Globus pallidus (tissue), 1 donor: ENCODE results near the gene PPP2R5E.
"Not testable (repeated sequence)": the region's sequence is repeated elsewhere in the genome, so short reads cannot be mapped to it uniquely, and the experiment has no call there.

ENCODE experiments used
- DNase-seq: peaks from one replicate; pipeline ENCODE4 v3.0.0-alpha.2; 2015; ENCODE audit warnings: low spot score

Gene PPP2R5E

GRCh38 chr14:63371613-63372012 lies 171.6 kb downstream of the PPP2R5E start:
- DNase-seq: not testable (repeated sequence)

DNA sequence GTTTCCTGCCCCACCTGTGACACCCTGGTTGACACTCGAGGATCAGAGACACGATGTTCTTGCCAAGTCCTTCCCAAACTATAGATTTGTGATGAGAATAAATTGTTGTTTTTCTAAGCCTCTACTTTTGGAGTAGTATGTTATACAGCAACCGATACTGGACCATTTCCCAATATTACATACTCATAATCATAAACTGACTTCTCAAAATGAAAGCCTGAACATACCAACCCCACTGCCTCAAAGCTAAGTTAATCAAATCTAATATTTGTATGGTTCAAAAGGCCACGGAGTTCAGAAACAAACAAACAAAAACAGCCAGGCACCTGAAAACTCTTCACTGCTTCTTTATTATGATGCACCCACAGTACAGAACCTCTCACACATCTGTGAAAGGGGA lies 172.1 kb downstream of the PPP2R5E start:
- no peak for DNase-seq

- DNase-seq: no peak
Measured at GRCh38 chr14:63367742-63368364, 175.3 kb downstream of the PPP2R5E start.

GRCh38 chr14:63362389-63362819 lies 180.8 kb downstream of the PPP2R5E start:
- no peak for DNase-seq

DNA sequence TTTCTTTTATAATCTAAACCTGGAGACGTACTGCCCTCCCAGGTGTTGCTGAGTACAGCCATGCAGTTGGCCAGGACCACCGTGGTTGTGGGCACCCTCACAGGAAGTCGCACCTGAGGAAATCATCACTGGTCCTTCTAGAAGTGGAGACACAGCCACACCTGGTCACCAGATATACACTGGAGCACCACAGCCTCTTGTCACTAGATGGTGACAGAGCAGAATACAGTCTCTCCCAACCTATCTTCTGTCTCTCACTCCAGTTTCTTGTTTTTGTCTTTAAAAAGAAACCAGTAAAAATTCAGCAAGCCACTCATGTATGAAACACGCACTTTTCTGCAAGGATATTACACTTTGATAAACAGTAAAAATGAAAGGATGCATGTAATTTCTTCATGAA lies 181.4 kb downstream of the PPP2R5E start:
- DNase-seq: no peak

- DNase-seq: no peak
Measured at GRCh38 chr14:63357841-63358240, 185.3 kb downstream of the PPP2R5E start.

GRCh38 chr14:63345826-63346225 lies 197.4 kb downstream of the PPP2R5E start:
- no peak for DNase-seq

GRCh38 chr14:63344336-63344735 lies 198.8 kb downstream of the PPP2R5E start:
- DNase-seq: no peak

GRCh38 chr14:63343878-63344277 lies 199.3 kb downstream of the PPP2R5E start:
- no peak for DNase-seq

DNA sequence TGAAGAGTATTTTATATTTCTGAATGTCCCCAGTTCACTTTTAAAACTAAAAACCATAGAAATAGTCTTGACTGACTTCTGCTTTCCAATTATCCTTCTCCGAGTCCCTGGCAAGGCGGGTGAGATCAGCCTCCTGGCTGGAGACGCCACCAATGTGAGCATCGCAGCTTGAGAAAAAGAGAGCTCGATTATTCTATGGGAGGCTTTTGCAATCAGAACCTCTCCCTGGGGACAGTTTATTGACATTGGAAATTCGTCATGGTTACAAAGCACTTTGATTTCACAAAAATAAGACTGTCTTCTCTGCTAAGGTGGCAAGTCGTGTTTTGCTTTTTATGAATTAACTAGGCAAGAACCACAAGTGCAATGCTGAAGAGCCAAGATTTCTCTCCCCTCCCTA lies 200.8 kb downstream of the PPP2R5E start:
- no peak for DNase-seq

GRCh38 chr14:63328787-63329737 lies 214.1 kb downstream of the PPP2R5E start:
- DNase-seq: no peak

- no peak for DNase-seq
Measured at GRCh38 chr14:63326840-63327239, 216.3 kb downstream of the PPP2R5E start.

GRCh38 chr14:63322897-63323573 lies 220.1 kb downstream of the PPP2R5E start:
- no peak for DNase-seq

GRCh38 chr14:63322472-63322871 lies 220.7 kb downstream of the PPP2R5E start:
- no peak for DNase-seq
